ENCODE data around the gene C1D.

GRCh38 chr2:68032702-68033101 lies 30.1 kb downstream of the C1D start:
- TF ChIP-seq POLR2A (IDR thresholded peaks at IDR 0.05; ENCODE audit: low read length) = no peak
- no peak for TF ChIP-seq GATA1 (IDR thresholded peaks at IDR 0.05; ENCODE audit: low read depth, low read length)
